Pons (tissue), 1 donor: ENCODE data around the gene CFAP58.

Source experiments
- DNase-seq: peaks from one replicate; pipeline ENCODE4 v3.0.0-alpha.2; 2016; ENCODE audit warnings: low spot score

Gene CFAP58

GRCh38 chr10:104323085-104323484 lies 30.5 kb upstream of the CFAP58 start:
- no peak for DNase-seq

GRCh38 chr10:104323760-104324201 lies 29.9 kb upstream of the CFAP58 start:
- no peak for DNase-seq

DNA sequence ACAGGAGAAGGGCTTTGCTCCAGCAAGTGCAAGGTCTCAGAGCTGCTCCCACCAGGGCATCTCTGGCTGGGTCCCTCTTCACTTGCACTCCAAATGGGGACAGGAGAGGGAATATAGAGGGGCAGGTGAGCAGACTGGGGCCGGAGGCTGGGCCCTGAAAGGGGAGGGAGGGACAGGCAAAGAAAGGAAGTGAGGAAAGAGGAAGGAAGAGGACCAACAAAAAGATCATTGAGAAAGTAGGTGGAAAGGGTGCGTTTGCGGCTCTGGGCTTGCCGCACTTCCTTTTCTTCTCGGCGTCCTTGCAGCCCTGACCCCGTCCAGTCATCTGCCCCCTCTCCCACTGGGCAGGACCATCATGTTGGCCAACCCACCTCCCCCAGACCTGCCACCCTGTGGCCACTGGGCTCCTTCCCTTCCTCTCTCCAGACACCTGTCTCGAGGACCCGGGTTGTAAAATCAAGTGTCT lies 29.4 kb upstream of the CFAP58 start:
- DNase-seq, result peak; percentile 51

DNA sequence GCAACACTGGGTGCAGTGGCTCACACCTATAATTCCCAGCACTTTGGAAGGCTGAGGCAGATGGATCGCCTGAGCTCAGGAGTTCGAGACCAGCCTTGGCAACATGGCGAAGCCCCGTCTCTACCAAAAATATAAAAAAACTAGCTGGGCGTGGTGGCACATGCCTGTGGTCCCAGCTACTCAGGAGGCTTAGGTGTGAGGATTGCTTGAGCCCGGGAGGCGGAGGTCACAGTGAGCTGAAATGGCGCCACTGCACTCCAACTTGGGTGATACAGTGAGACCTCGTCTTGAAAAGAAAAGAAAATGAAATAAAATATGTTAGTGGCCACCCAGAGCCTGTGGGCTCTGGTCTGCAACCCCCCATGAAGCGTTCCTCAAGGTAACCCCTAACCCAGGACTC lies 28.7 kb upstream of the CFAP58 start:
- DNase-seq, result no peak

DNA sequence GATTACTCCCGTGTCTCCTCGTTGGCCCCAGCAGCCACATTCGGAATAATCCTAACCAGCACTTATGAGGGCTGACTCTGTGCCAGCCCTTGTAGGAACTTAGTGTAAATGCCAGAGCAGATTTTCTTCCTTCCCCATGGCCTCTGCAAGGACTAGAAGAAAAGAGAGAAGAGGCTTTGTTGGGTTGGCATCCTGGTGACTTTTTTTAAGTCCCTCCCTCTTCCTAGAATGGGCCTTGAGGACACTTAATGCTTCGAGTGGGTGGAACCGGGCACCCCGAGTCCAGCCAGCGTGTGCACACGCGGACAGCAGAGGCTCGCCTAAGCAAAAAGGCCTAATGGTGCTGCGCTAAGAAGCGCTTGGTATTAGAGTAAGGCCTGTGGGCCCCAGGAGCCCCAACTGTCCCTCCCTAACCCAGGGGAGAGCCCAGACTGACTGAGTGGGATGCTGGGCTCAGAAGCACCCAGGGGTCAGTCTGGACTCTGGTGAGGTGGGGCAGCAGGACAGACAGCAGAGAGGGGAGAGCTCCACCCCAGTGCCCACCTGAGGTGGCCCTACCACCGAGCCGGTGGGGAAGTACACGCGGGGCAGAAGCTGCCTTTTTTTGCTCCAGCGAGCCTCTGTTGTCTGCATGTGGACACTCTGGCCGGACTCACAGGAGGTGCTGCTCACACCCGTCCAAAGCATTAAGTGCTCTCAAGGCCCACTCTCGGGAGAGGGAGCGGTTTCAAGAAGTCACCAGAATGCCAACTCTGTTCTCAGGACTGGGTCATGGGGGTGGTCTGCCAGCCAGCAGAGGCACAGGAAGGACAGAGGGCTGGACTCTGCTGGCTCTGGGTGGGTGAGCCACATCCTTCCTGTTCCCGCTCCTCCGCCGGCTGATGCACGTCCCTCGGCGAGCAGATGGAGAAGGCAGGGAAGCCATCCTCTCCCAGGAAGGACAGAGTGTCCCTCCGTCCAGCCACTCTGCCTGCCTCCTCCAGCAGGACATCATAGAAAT lies 27.9 kb upstream of the CFAP58 start:
- DNase-seq, result peak; percentile 58

GRCh38 chr10:104326991-104327610 lies 26.5 kb upstream of the CFAP58 start:
- no peak for DNase-seq

- peak; percentile 61 for DNase-seq
Measured at GRCh38 chr10:104327745-104328645, 25.6 kb upstream of the CFAP58 start.

DNA sequence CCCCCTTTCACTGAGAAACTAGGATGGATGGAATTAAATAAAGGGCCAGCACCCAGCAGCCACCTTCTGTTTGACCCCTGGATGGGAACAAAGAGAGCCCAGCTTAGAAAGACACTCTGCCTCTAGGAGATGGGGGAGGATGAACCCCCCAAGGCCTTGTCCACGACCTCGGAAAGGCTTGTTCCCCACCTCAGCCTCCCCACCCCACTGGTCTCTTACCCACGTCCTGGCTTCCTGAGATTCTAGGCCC lies 25.1 kb upstream of the CFAP58 start:
- no peak for DNase-seq

- DNase-seq, result peak; percentile 69
Measured at GRCh38 chr10:104328896-104329710, 24.5 kb upstream of the CFAP58 start.

- no peak for DNase-seq
Measured at GRCh38 chr10:104329735-104330134, 23.9 kb upstream of the CFAP58 start.

DNA sequence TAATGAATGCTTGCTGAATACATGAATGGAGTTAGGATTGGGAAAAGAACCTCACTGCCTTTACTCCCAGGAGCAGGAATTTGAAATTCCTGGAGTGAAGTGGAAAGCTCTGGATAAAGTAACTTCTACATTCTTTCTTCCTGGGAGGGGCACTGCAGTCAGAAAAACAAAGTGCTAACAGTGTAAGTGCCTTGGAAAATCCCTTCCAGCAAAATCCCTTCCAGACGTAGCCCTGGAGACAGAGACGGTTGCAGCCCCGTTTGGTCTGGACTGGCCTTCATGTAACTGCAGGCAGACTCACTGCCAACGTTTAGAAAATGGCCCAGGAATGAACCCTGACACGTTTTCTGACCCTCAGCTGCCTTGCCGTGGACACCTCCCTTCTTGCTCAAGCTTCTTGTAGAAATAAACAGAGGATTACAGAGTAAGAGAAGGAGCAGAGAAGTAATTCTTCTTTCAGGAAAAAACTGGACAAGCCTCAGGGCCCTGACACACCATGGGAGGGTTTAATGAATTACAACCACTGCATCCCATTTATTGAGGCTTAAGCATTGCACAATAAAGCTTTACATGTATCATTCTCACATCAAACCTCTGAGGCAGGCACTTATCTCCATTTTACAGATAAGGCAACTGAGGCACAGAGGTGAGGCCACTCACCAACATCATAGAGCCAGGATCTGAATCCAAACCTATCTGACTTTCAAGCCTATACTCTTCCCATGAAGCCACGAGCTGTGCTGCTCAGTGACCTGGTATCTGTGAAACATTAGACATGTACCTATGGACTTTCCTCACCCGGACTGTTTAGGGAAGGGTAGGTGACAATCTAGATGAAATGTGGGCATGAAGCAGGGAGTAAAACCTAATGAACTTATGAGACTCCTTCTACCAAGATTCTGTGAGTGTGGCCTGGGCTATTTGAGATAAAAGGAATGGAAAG lies 23.2 kb upstream of the CFAP58 start:
- DNase-seq, result no peak

- DNase-seq, result no peak
Measured at GRCh38 chr10:104331208-104331838, 22.3 kb upstream of the CFAP58 start.

DNA sequence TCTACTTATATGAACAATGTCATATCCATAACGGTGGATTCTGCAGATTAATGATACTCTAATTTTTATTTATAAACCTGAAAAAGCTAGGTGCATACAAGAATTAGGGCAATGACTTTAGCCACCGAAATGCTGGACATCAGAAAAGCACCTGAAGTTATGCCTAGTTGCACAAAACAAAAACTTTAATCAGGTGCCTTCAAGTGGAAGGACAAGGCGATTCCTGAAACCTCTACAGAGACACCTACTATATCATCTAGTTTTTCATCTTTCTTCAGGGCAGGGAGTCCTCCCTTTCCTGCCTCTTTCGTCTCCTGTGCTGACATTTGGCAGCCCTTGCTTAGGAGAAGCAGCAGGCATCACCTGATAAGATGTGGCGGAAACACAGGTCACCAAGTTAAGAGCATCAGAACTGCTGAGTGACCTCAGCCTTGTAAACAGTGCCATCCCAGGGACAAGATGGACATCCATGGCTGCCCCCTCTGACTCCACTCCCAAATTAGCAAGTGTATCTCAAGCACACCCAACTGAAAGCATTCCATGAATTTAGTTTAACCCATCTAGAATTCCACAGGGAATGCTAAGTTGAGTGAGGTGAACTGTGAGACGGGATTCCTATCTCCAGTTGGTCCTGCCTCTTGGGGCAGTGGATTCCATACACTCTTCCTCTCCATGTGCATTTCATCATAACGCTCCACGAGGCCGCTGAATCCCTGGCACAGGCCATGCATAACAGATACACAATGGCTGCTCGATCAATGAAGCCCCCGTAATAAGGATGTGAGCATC lies 21.2 kb upstream of the CFAP58 start:
- no peak for DNase-seq

- DNase-seq, result no peak
Measured at GRCh38 chr10:104333032-104333727, 20.5 kb upstream of the CFAP58 start.

- no peak for DNase-seq
Measured at GRCh38 chr10:104333728-104334373, 19.8 kb upstream of the CFAP58 start.

GRCh38 chr10:104334561-104334960 lies 19.1 kb upstream of the CFAP58 start:
- DNase-seq, result no peak

- DNase-seq, result no peak
Measured at GRCh38 chr10:104334965-104335650, 18.5 kb upstream of the CFAP58 start.
